OCI-LY7 (cell line): ENCODE measurements around the gene RPLP2. TPM values are rescaled to one million over a fixed set of nuclear protein-coding genes. Genes with fewer than 3 reads are reported as not detected.
A peak's percentile ranks its signal among the peaks of the same experiment; 100 is the strongest.

Source experiments
- BruUV-seq: library from RNA; stranded (reverse); fragments of 400-500 nt; replicated peaks from 2 replicates; lab custom pipeline; 2021; lab: Mats Ljungman, UMichigan
- CTCF ChIA-PET: fragments of 300-600 bp; sonication (Branson Sonifier 250); formaldehyde crosslinking; loops from one replicate; lab custom pipeline; 2022; ENCODE audit warnings: antibody characterized with exemption; ENCODE audit not compliant: unreplicated experiment; lab: Charles Lee
- POLR2A ChIA-PET: fragments of 300-600 bp; sonication (Branson Sonifier 250); formaldehyde crosslinking; loops from one replicate; lab custom pipeline; 2022; ENCODE audit warnings: antibody characterized with exemption; lab: Charles Lee
- DNase-seq: peaks from one replicate; pipeline ENCODE4 v3.0.0-alpha.2; 2015; ENCODE audit warnings: low spot score
- H2AFZ ChIP-seq: fragments of 200-600 bp; sonication (generic), shearing (Covaris generic); 2 replicates; pipeline ENCODE4 v1.6.1; 2014; ENCODE audit warnings: mild to moderate bottlenecking, antibody characterized with exemption, low read length, moderate library complexity
- H3K27ac ChIP-seq: fragments of 200-600 bp; sonication (generic); 2 replicates; pipeline ENCODE4 v1.5.1; 2014; ENCODE audit warnings: mixed run types, low read depth, mild to moderate bottlenecking, moderate library complexity, low read length, inconsistent platforms; ENCODE audit not compliant: poor library complexity, severe bottlenecking
- H3K36me3 ChIP-seq: fragments of 200-600 bp; sonication (generic); 2 replicates; pipeline ENCODE4 v1.6.1; 2014; ENCODE audit warnings: mild to moderate bottlenecking, antibody characterized with exemption, low read length, moderate library complexity, mixed read lengths; ENCODE audit not compliant: insufficient read depth
- H3K4me1 ChIP-seq: fragments of 200-600 bp; sonication (generic); 2 replicates; pipeline ENCODE4 v1.5.1; 2014; ENCODE audit warnings: mild to moderate bottlenecking, low read length; ENCODE audit not compliant: insufficient read depth, poor library complexity, severe bottlenecking
- H3K4me2 ChIP-seq: fragments of 200-600 bp; sonication (generic); 2 replicates; pipeline ENCODE4 v1.6.1; 2014; ENCODE audit warnings: mild to moderate bottlenecking, low read length
- H3K4me3 ChIP-seq: fragments of 200-600 bp; sonication (generic); 2 replicates; pipeline ENCODE4 v1.5.1; 2014; ENCODE audit warnings: mild to moderate bottlenecking, low read depth, low read length; ENCODE audit not compliant: poor library complexity, severe bottlenecking
- H3K79me2 ChIP-seq: fragments of 200-600 bp; sonication (generic); 2 replicates; pipeline ENCODE4 v1.6.1; 2016; ENCODE audit warnings: low read depth, mild to moderate bottlenecking, low read length, moderate library complexity, mixed read lengths; ENCODE audit not compliant: insufficient read depth
- H3K9me2 ChIP-seq: fragments of 200-600 bp; sonication (generic); 2 replicates; pipeline ENCODE4 v1.6.1; 2016; ENCODE audit warnings: mild to moderate bottlenecking, low read length, mixed read lengths; ENCODE audit not compliant: insufficient read depth
- H3K9me3 ChIP-seq: fragments of 200-600 bp; sonication (generic); 2 replicates; pipeline ENCODE4 v1.6.1; 2014; ENCODE audit warnings: mild to moderate bottlenecking, mixed run types, low read length, mixed read lengths
- H4K20me1 ChIP-seq: fragments of 200-600 bp; sonication (generic); 2 replicates; pipeline ENCODE4 v1.6.1; 2014; ENCODE audit warnings: mild to moderate bottlenecking, antibody characterized with exemption, low read length, moderate library complexity, mixed read lengths; ENCODE audit not compliant: insufficient read depth
- CTCF ChIP-seq: fragments of 200-600 bp; sonication (generic); conservative IDR thresholded peaks from 2 replicates; pipeline ENCODE4 v1.5.1; 2014; ENCODE audit warnings: mild to moderate bottlenecking, antibody characterized with exemption, low read length, moderate library complexity, mixed read lengths
- EZH2phosphoT487 ChIP-seq: fragments of 200-600 bp; sonication (generic); IDR thresholded peaks from 2 replicates; pipeline ENCODE4 v1.6.1; 2018; ENCODE audit warnings: low read depth, borderline replicate concordance, mild to moderate bottlenecking, mixed run types, antibody characterized with exemption, low read length, moderate library complexity, mixed read lengths
- intact Hi-C: fragments of 100-400 bp; cut with micrococcal nuclease; formaldehyde crosslinking; loops from one replicate; pipeline ENCODE4 v1.10.0; 2022; ENCODE audit not compliant: unreplicated experiment
- total RNA-seq, 2 experiments: library from RNA; depleted of rRNA in 1 of 2; stranded (reverse); fragments of >200 nt in 1 of 2; shearing (Covaris generic) in 1 of 2; gene quantifications; 2 replicates each; pipeline ENCODE4 v1.2.3, GENCODE V29; 2014 to 2022

RPLP2 gene
- total RNA-seq, 2 experiments from 2014 or later: 1,564 to 3,147 TPM

GRCh38 chr11:812390-812789 lies 2.6 kb downstream of the RPLP2 start:
- Histone ChIP-seq H3K4me2 (peak overlapping the region; percentile 71), H3K36me3 (peaks cover 62% of the 10 kb centered on the region), H3K79me2 (peaks cover 43% of the 10 kb centered on the region), H3K9me2 (no peaks in the 10 kb centered on the region), H4K20me1 (peaks cover 17% of the 10 kb centered on the region; the same call in 1 of the 2 replicates), H2AFZ (no peak overlapping the region), H3K4me1 (peaks cover 43% of the 10 kb centered on the region), H3K27ac (no peak overlapping the region), H3K4me3 (no peak overlapping the region), H3K9me3 (no peaks in the 10 kb centered on the region)
- TF ChIP-seq CTCF (no peak), EZH2phosphoT487 (no peak)
- CTCF ChIA-PET: interaction anchor here (0.9 kb wide), 1 partner anchor 27 kb away, joined by 3 read pairs; no protein-coding TSS in a partner anchor
- intact Hi-C loops: no loop called here
- no TSS peak for BruUV-seq
- POLR2A ChIA-PET: no interaction called here
- DNase-seq: no peak

GRCh38 chr11:813072-813455 lies 3.3 kb downstream of the RPLP2 start:
- no TSS peak for BruUV-seq
- H3K4me3 ChIP-seq: no peak overlapping the region
- POLR2A ChIA-PET: no interaction called here

More at GRCh38 chr11:813072-813455, 3.3 kb downstream of the RPLP2 start:
- Histone ChIP-seq H3K9me2 (no peaks in the 10 kb centered on the region), H3K27ac (peak overlapping the region; percentile 34), H3K9me3 (no peaks in the 10 kb centered on the region), H3K79me2 (peaks cover 37% of the 10 kb centered on the region), H3K4me2 (no peak overlapping the region), H3K36me3 (peaks cover 62% of the 10 kb centered on the region), H3K4me1 (peaks cover 37% of the 10 kb centered on the region), H2AFZ (no peak overlapping the region), H4K20me1 (peaks cover 17% of the 10 kb centered on the region; the same call in 1 of the 2 replicates)
- TF ChIP-seq CTCF: no peak
- TF ChIP-seq EZH2phosphoT487: no peak
- CTCF ChIA-PET: no interaction called here
- intact Hi-C loops: no loop called here
- no peak for DNase-seq
